SK-N-SH (cell line): ENCODE data around the gene FAH. TPM values are rescaled to one million over a fixed set of nuclear protein-coding genes. Genes with fewer than 3 reads are reported as not detected.

Experiments used
- CTCF ChIA-PET: fragments of 300-600, 350-600 bp; formaldehyde crosslinking; extraction: SDS; loops from one replicate; lab custom pipeline; 2021; lab: Yijun Ruan, JAX
- POLR2A ChIA-PET: fragments of 350-600 bp; sonication (Branson Sonifier 250); formaldehyde crosslinking; extraction: SDS; loops from one replicate; lab custom pipeline; 2020; ENCODE audit warnings: antibody characterized with exemption, inconsistent platforms; lab: Yijun Ruan, JAX
- DNase-seq: peaks from one replicate; pipeline ENCODE4 v3.0.0; 2012
- H2AFZ ChIP-seq: fragments of 200-600 bp; sonication (generic); 2 replicates; pipeline ENCODE4 v1.8.1; 2016; ENCODE audit warnings: antibody characterized with exemption, mild to moderate bottlenecking, low read depth
- H3F3A ChIP-seq: fragments of 200-600 bp; sonication (generic); replicated peaks from 2 replicates; pipeline ENCODE3; 2016; ENCODE audit warnings: antibody characterized with exemption, mild to moderate bottlenecking; ENCODE audit not compliant: insufficient read depth
- H3K27ac ChIP-seq, 2 experiments: fragments of 200-500 bp in 1 of 2; fragments of 200-600 bp in 1 of 2; sonication (Bioruptor generic) in 1 of 2; sonication (generic), shearing (Covaris generic) in 1 of 2; 2 replicates each; pipeline versions ENCODE4 v1.5.1 to v1.6.1; 2014 to 2016; ENCODE audit warnings: low read depth in 2 of 2, inconsistent platforms in 1 of 2, low read length in 1 of 2, mild to moderate bottlenecking in 1 of 2, mixed read lengths in 1 of 2
- H3K27me3 ChIP-seq: fragments of 200-600 bp; sonication (generic), shearing (Covaris generic); 2 replicates; pipeline ENCODE4 v1.6.1; 2016; ENCODE audit warnings: mixed run types; ENCODE audit not compliant: insufficient read depth
- H3K36me3 ChIP-seq, 2 experiments: fragments of 200-500 bp in 1 of 2; fragments of 200-600 bp in 1 of 2; sonication (Bioruptor generic) in 1 of 2; sonication (generic) in 1 of 2; replicated peaks in 1 of 2; 2 replicates each; pipeline versions ENCODE3 to v1.5.1; 2014 to 2016; ENCODE audit warnings: low read length in 1 of 2, mild to moderate bottlenecking in 1 of 2; ENCODE audit not compliant: insufficient read depth in 2 of 2, control insufficient read depth in 1 of 2
- H3K4me1 ChIP-seq, 2 experiments: fragments of 200-500 bp in 1 of 2; fragments of 200-600 bp in 1 of 2; sonication (Bioruptor generic) in 1 of 2; sonication (generic), shearing (Covaris generic) in 1 of 2; 2 replicates each; pipeline versions ENCODE4 v1.5.1 to v1.6.1; 2014 to 2016; ENCODE audit warnings: low read depth in 1 of 2, low read length in 1 of 2, mixed run types in 1 of 2; ENCODE audit not compliant: insufficient read depth in 2 of 2, control insufficient read depth in 1 of 2
- H3K4me2 ChIP-seq: fragments of 200-600 bp; sonication (generic), shearing (Covaris generic); 2 replicates; pipeline ENCODE4 v1.6.1; 2017; ENCODE audit warnings: mixed run types
- H3K4me3 ChIP-seq, 2 experiments: fragments of 200-500 bp in 1 of 2; fragments of 200-600 bp in 1 of 2; sonication (Bioruptor generic) in 1 of 2; sonication (generic), shearing (Covaris generic) in 1 of 2; 2 replicates each; pipeline versions ENCODE4 v1.5.1 to v1.8.1; 2014 to 2016; ENCODE audit warnings: low read depth in 2 of 2, inconsistent platforms in 1 of 2, low read length in 1 of 2, mild to moderate bottlenecking in 1 of 2, mixed read lengths in 1 of 2, moderate library complexity in 1 of 2
- H3K79me2 ChIP-seq: fragments of 200-600 bp; sonication (generic); 2 replicates; pipeline ENCODE4 v1.8.1; 2017; ENCODE audit warnings: mild to moderate bottlenecking; ENCODE audit not compliant: insufficient read depth
- H3K9ac ChIP-seq: fragments of 200-600 bp; sonication (generic); 2 replicates; pipeline ENCODE4 v1.6.1; 2017; ENCODE audit warnings: mixed run types
- H3K9me2 ChIP-seq: fragments of 200-600 bp; sonication (generic); 2 replicates; pipeline ENCODE4 v1.6.1; 2017; ENCODE audit warnings: mixed run types
- H3K9me3 ChIP-seq: fragments of 200-600 bp; sonication (generic); 2 replicates; pipeline ENCODE4 v1.6.1; 2017; ENCODE audit warnings: mixed run types, mild to moderate bottlenecking, moderate library complexity
- H4K20me1 ChIP-seq: fragments of 200-600 bp; sonication (generic); 2 replicates; pipeline ENCODE4 v1.6.1; 2017; ENCODE audit warnings: mild to moderate bottlenecking, mixed run types; ENCODE audit not compliant: insufficient read depth
- ELF1 ChIP-seq: IDR thresholded peaks from 2 replicates; pipeline ENCODE4 v1.4.0; 2012
- EP300 ChIP-seq, 2 experiments: IDR thresholded peaks; 2 replicates each; pipeline versions ENCODE4 v1.4.0 to v1.6.1; 2012; ENCODE audit warnings: borderline replicate concordance in 1 of 2, low read depth in 1 of 2, low read length in 1 of 2
- FOXJ3 ChIP-seq: sonication (generic); formaldehyde crosslinking; IDR thresholded peaks from 2 replicates; pipeline ENCODE4 v1.5.1; 2020; ENCODE audit warnings: mild to moderate bottlenecking, missing genetic modification reagents
- GABPA ChIP-seq: IDR thresholded peaks from 2 replicates; pipeline ENCODE4 v1.4.0; 2012; ENCODE audit warnings: low read depth, mild to moderate bottlenecking
- GATA2 ChIP-seq: sonication (generic); formaldehyde crosslinking; IDR thresholded peaks from 2 replicates; pipeline ENCODE4 v1.5.0; 2020; ENCODE audit warnings: mild to moderate bottlenecking, missing genetic modification reagents
- MXI1 ChIP-seq: IDR thresholded peaks from 2 replicates; pipeline ENCODE4 v1.6.1; 2012; ENCODE audit warnings: mild to moderate bottlenecking, low read depth, low read length, improper control_type of control experiment
- NFIC ChIP-seq: IDR thresholded peaks from 2 replicates; pipeline ENCODE4 v1.4.0; 2012; ENCODE audit warnings: borderline replicate concordance
- POLR2AphosphoS5 ChIP-seq: IDR thresholded peaks from 2 replicates; pipeline ENCODE4 v1.6.1; 2012; ENCODE audit warnings: low read depth, low read length
- RAD21 ChIP-seq: IDR thresholded peaks from 2 replicates; pipeline ENCODE4 v1.6.1; 2012; ENCODE audit warnings: mild to moderate bottlenecking, low read length
- RCOR1 ChIP-seq: fragments of 150-350 bp; IDR thresholded peaks from 2 replicates; pipeline ENCODE4 v1.6.1; 2017; ENCODE audit warnings: antibody characterized with exemption, low read length
- RXRA ChIP-seq: IDR thresholded peaks from 2 replicates; pipeline ENCODE4 v1.4.0; 2012; ENCODE audit warnings: low read depth, mild to moderate bottlenecking, borderline replicate concordance
- TCF12 ChIP-seq: IDR thresholded peaks from 2 replicates; pipeline ENCODE4 v1.4.0; 2012
- TEAD4 ChIP-seq: IDR thresholded peaks from 2 replicates; pipeline ENCODE4 v1.4.0; 2012; ENCODE audit warnings: mild to moderate bottlenecking, borderline replicate concordance; ENCODE audit not compliant: insufficient read depth
- WGBS: methylation state at CpG from one replicate; pipeline ENCODE4 v1.1.6; 2017; ENCODE audit warnings: low lambda C conversion rate; 5-methylcytosine and 5-hydroxymethylcytosine counted together
- polyA plus RNA-seq, 3 experiments: library from polyadenylated mRNA; depleted of rRNA; stranded (reverse); fragments of >200 nt; gene quantifications; 2 replicates each; pipeline ENCODE4 v1.2.3, GENCODE V29; 2012
- TF ChIP-seq, protein P1 (sequence below): IDR thresholded peaks from 2 replicates; pipeline ENCODE4 v1.6.1; 2012; ENCODE audit warnings: mild to moderate bottlenecking, low read depth, low read length, moderate library complexity
- TF ChIP-seq, protein P2 (sequence below): fragments of 150-350 bp; IDR thresholded peaks from 2 replicates; pipeline ENCODE4 v1.6.1; 2016; ENCODE audit warnings: mild to moderate bottlenecking, low read depth, low read length
- TF ChIP-seq, protein P3 (sequence below): IDR thresholded peaks from 2 replicates; pipeline ENCODE4 v1.4.0; 2012; ENCODE audit warnings: low read depth, borderline replicate concordance
- TF ChIP-seq, protein P4 (sequence below): IDR thresholded peaks from 2 replicates; pipeline ENCODE4; 2012

Gene FAH
- polyA plus RNA-seq, 1 of the 3 experiments (the other 2 are of a cell fraction), result 34.9 TPM

DNA sequence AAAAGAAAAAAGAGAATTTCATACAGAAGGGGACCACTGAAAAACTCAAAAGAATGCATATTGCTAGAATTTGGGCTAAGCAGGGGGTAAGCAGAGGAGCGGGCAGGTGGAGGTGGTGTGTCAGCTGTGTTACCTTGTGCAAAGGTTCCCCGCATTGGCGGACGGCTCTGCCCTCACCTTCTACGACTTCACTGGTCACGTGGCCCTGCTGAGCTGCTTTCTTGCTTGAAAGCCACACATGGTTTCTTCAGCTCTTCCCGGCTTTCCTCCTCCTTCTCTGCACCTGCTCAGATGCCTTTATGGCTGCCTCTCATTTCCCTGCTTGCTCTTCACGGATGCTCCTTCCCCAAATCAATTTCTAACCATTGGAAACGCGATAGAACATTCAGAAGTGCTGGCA lies 30.5 kb downstream of the FAH start:
- no peaks in the 10 kb centered on the region for H3K9me2 ChIP-seq
- H3K4me3 ChIP-seq, result no peak overlapping the region
- no peaks in the 10 kb centered on the region for H3K9me3 ChIP-seq
- H3K79me2 ChIP-seq, result no peaks in the 10 kb centered on the region
- H3K27ac ChIP-seq, result no peak overlapping the region
- H4K20me1 ChIP-seq, result no peaks in the 10 kb centered on the region
- DNase-seq, result no peak
- H3K9ac ChIP-seq, result no peak overlapping the region
- H3K36me3 ChIP-seq, result peaks cover 20 to 56% of the 10 kb centered on the region in 2 experiments
- H3K4me1 ChIP-seq, result peaks cover 0 to 6% of the 10 kb centered on the region in 2 experiments; a peak in 1 of 4 replicates
- ChIA-PET CTCF (interaction anchor here (0.6 to 1.1 kb wide), 2 partner anchors 9 to 203 kb away, joined by 3 read pairs; no protein-coding TSS in a partner anchor), POLR2A (no interaction called here)
- H3F3A ChIP-seq, result peaks cover 7% of the 10 kb centered on the region
- 88% methylated on average over 10 of the region's 10 CpGs for WGBS
- no peaks in the 10 kb centered on the region for H3K27me3 ChIP-seq
- H3K4me2 ChIP-seq, result no peak overlapping the region
- no peak for TF ChIP-seq POLR2AphosphoS5
- TF ChIP-seq NFIC, result no peak
- no peak for TF ChIP-seq MXI1
- TF ChIP-seq GATA2, result no peak
- TF ChIP-seq TCF12, result no peak
- TF ChIP-seq, protein P1, sequence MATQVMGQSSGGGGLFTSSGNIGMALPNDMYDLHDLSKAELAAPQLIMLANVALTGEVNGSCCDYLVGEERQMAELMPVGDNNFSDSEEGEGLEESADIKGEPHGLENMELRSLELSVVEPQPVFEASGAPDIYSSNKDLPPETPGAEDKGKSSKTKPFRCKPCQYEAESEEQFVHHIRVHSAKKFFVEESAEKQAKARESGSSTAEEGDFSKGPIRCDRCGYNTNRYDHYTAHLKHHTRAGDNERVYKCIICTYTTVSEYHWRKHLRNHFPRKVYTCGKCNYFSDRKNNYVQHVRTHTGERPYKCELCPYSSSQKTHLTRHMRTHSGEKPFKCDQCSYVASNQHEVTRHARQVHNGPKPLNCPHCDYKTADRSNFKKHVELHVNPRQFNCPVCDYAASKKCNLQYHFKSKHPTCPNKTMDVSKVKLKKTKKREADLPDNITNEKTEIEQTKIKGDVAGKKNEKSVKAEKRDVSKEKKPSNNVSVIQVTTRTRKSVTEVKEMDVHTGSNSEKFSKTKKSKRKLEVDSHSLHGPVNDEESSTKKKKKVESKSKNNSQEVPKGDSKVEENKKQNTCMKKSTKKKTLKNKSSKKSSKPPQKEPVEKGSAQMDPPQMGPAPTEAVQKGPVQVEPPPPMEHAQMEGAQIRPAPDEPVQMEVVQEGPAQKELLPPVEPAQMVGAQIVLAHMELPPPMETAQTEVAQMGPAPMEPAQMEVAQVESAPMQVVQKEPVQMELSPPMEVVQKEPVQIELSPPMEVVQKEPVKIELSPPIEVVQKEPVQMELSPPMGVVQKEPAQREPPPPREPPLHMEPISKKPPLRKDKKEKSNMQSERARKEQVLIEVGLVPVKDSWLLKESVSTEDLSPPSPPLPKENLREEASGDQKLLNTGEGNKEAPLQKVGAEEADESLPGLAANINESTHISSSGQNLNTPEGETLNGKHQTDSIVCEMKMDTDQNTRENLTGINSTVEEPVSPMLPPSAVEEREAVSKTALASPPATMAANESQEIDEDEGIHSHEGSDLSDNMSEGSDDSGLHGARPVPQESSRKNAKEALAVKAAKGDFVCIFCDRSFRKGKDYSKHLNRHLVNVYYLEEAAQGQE, result no peak
- TF ChIP-seq FOXJ3, result no peak
- TF ChIP-seq, protein P2, sequence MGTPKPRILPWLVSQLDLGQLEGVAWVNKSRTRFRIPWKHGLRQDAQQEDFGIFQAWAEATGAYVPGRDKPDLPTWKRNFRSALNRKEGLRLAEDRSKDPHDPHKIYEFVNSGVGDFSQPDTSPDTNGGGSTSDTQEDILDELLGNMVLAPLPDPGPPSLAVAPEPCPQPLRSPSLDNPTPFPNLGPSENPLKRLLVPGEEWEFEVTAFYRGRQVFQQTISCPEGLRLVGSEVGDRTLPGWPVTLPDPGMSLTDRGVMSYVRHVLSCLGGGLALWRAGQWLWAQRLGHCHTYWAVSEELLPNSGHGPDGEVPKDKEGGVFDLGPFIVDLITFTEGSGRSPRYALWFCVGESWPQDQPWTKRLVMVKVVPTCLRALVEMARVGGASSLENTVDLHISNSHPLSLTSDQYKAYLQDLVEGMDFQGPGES, result no peak
- no peak for TF ChIP-seq GABPA
- no peak for TF ChIP-seq RXRA
- TF ChIP-seq, protein P3, sequence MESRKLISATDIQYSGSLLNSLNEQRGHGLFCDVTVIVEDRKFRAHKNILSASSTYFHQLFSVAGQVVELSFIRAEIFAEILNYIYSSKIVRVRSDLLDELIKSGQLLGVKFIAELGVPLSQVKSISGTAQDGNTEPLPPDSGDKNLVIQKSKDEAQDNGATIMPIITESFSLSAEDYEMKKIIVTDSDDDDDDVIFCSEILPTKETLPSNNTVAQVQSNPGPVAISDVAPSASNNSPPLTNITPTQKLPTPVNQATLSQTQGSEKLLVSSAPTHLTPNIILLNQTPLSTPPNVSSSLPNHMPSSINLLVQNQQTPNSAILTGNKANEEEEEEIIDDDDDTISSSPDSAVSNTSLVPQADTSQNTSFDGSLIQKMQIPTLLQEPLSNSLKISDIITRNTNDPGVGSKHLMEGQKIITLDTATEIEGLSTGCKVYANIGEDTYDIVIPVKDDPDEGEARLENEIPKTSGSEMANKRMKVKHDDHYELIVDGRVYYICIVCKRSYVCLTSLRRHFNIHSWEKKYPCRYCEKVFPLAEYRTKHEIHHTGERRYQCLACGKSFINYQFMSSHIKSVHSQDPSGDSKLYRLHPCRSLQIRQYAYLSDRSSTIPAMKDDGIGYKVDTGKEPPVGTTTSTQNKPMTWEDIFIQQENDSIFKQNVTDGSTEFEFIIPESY, result no peak
- no peak for TF ChIP-seq TEAD4
- TF ChIP-seq, protein P4, sequence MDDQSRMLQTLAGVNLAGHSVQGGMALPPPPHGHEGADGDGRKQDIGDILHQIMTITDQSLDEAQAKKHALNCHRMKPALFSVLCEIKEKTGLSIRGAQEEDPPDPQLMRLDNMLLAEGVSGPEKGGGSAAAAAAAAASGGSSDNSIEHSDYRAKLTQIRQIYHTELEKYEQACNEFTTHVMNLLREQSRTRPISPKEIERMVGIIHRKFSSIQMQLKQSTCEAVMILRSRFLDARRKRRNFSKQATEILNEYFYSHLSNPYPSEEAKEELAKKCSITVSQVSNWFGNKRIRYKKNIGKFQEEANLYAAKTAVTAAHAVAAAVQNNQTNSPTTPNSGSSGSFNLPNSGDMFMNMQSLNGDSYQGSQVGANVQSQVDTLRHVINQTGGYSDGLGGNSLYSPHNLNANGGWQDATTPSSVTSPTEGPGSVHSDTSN, result no peak
- no peak for TF ChIP-seq RAD21
- no peak for TF ChIP-seq ELF1
- TF ChIP-seq EP300 (IDR thresholded peaks at IDR 0.05; ENCODE audit: borderline replicate concordance in 1 of 2, low read depth in 1 of 2, low read length in 1 of 2), result no peak
- TF ChIP-seq RCOR1, result no peak
- no peak overlapping the region for H2AFZ ChIP-seq
